CD14-positive monocyte (primary cell): ENCODE data around the gene CHORDC1. TPM values are rescaled to one million over a fixed set of nuclear protein-coding genes. Genes with fewer than 3 reads are reported as not detected.

Experiments
- DNase-seq, 3 donors: peaks; one replicate each; pipeline ENCODE4 v3.0.0-alpha.2; 2011 to 2022
- H2AFZ ChIP-seq: 2 replicates; pipeline ENCODE4 v1.6.0; 2012; ENCODE audit warnings: mild to moderate bottlenecking, low read depth, low read length, inconsistent platforms; ENCODE audit not compliant: insufficient read depth, poor library complexity, severe bottlenecking
- H3K27ac ChIP-seq, 2 donors: 1 replicate in 1 of 2; 2 replicates in 1 of 2; pipeline ENCODE4 v1.5.1; 2012 to 2013; ENCODE audit warnings: low read length in 2 of 2, control low read depth in 1 of 2, inconsistent platforms in 1 of 2, low read depth in 1 of 2, mild to moderate bottlenecking in 1 of 2
- H3K27me3 ChIP-seq, 2 donors: one replicate each; pipeline versions ENCODE4 v1.6.0 to v1.6.1; 2011 to 2013; ENCODE audit warnings: low read length in 2 of 2; ENCODE audit not compliant: control insufficient read depth in 2 of 2, insufficient read depth in 2 of 2
- H3K36me3 ChIP-seq, 2 donors: replicated peaks in 1 of 2; 1 replicate in 1 of 2; 2 replicates in 1 of 2; pipeline versions ENCODE4 v1.5.1 to v1.6.1; 2012 to 2013; ENCODE audit warnings: low read length in 2 of 2, control low read depth in 1 of 2, inconsistent platforms in 1 of 2, mild to moderate bottlenecking in 1 of 2; ENCODE audit not compliant: insufficient read depth in 2 of 2, control insufficient read depth in 1 of 2
- H3K4me1 ChIP-seq, 2 donors: 1 replicate in 1 of 2; 2 replicates in 1 of 2; pipeline versions ENCODE4 v1.5.1 to v1.6.1; 2012 to 2013; ENCODE audit warnings: low read length in 2 of 2, control low read depth in 1 of 2, inconsistent platforms in 1 of 2, mild to moderate bottlenecking in 1 of 2, moderate library complexity in 1 of 2; ENCODE audit not compliant: insufficient read depth in 2 of 2, control insufficient read depth in 1 of 2
- H3K4me2 ChIP-seq: replicated peaks from 2 replicates; pipeline ENCODE3; 2012; ENCODE audit warnings: low read length, moderate library complexity, mild to moderate bottlenecking; ENCODE audit not compliant: poor library complexity, severe bottlenecking; ENCODE audit errors: extremely low read depth
- H3K4me3 ChIP-seq, 3 experiments: fragments of 200-600 bp in 1 of 3; sonication (generic) in 1 of 3; replicated peaks in 1 of 3; 1 replicate in 2 of 3; 2 replicates in 1 of 3; pipeline ENCODE4 v1.5.1; 2011 to 2013; ENCODE audit warnings: low read length in 3 of 3, mild to moderate bottlenecking in 3 of 3, control low read depth in 2 of 3, low read depth in 2 of 3, inconsistent platforms in 1 of 3, moderate library complexity in 1 of 3
- H3K79me2 ChIP-seq: 2 replicates; pipeline ENCODE4 v1.6.0; 2012; ENCODE audit warnings: mild to moderate bottlenecking, control low read depth, inconsistent platforms, low read length, moderate library complexity; ENCODE audit not compliant: insufficient read depth
- H3K9ac ChIP-seq: 2 replicates; pipeline ENCODE4 v1.6.0; 2017; ENCODE audit warnings: low read length, mild to moderate bottlenecking; ENCODE audit not compliant: insufficient read depth, poor library complexity, severe bottlenecking
- H3K9me3 ChIP-seq, 2 donors: replicated peaks in 1 of 2; 1 replicate in 1 of 2; 2 replicates in 1 of 2; pipeline versions ENCODE4 v1.5.1 to v1.6.1; 2012 to 2013; ENCODE audit warnings: low read length in 2 of 2, control low read depth in 1 of 2; ENCODE audit not compliant: control insufficient read depth in 1 of 2, insufficient read depth in 1 of 2
- H4K20me1 ChIP-seq: 2 replicates; pipeline ENCODE4 v1.6.0; 2012; ENCODE audit warnings: mild to moderate bottlenecking, low read length, control low read depth, moderate library complexity; ENCODE audit not compliant: insufficient read depth
- H3K27ac Mint-ChIP-seq, 7 donors: one replicate each; pipeline ENCODE4 v1.8.0; 2020; ENCODE audit warnings: mild to moderate bottlenecking in 7 of 7, mixed read lengths in 7 of 7, moderate library complexity in 6 of 7, inconsistent platforms in 2 of 7
- H3K27me3 Mint-ChIP-seq, 3 donors: one replicate each; pipeline ENCODE4 v1.8.0; 2021 to 2022; ENCODE audit warnings: low read depth in 3 of 3, mild to moderate bottlenecking in 3 of 3, mixed read lengths in 3 of 3, moderate library complexity in 3 of 3, inconsistent platforms in 1 of 3
- H3K36me3 Mint-ChIP-seq, 2 donors: one replicate each; pipeline ENCODE4 v1.8.0; 2020; ENCODE audit warnings: mixed read lengths in 2 of 2, inconsistent platforms in 1 of 2, mild to moderate bottlenecking in 1 of 2
- H3K4me1 Mint-ChIP-seq: one replicate; pipeline ENCODE4 v1.8.0; 2020; ENCODE audit warnings: mild to moderate bottlenecking, mixed read lengths
- H3K4me3 Mint-ChIP-seq, 2 donors: one replicate each; pipeline ENCODE4 v1.8.0; 2020; ENCODE audit warnings: mild to moderate bottlenecking in 2 of 2, mixed read lengths in 2 of 2, moderate library complexity in 1 of 2
- H3K9me3 Mint-ChIP-seq, 7 donors: one replicate each; pipeline ENCODE4 v1.8.0; 2020 to 2022; ENCODE audit warnings: mixed read lengths in 7 of 7, mild to moderate bottlenecking in 6 of 7, moderate library complexity in 6 of 7, inconsistent platforms in 2 of 7
- WGBS: methylation state at CpG from one replicate; pipeline ENCODE4 v1.1.5; 2013; ENCODE audit warnings: missing lambda C conversion rate; ENCODE audit not compliant: insufficient coverage; 5-methylcytosine and 5-hydroxymethylcytosine counted together
- intact Hi-C, 2 donors: fragments of 100-400 bp; cut with micrococcal nuclease; formaldehyde crosslinking; loops; one replicate each; pipeline versions ENCODE4 v1.15.0 to v1.15.1; 2023
- polyA plus RNA-seq, 3 donors: library from polyadenylated mRNA; depleted of rRNA in 1 of 3; unstranded in 2 of 3; stranded (reverse) in 1 of 3; fragments of 300-500 nt in 2 of 3; fragments of >200 nt in 1 of 3; fragmentation: Illumina TruSeq in 2 of 3; gene quantifications; 1 replicate in 2 of 3; 2 replicates in 1 of 3; pipeline ENCODE4 v1.2.3, GENCODE V29; 2012 to 2021
- TF ChIP-seq, protein P1 (sequence below): fragments of 200-600 bp; IDR thresholded peaks from one replicate; pipeline ENCODE4 v1.8.0; 2022; ENCODE audit warnings: antibody characterized with exemption, mild to moderate bottlenecking

CHORDC1 gene
- polyA plus RNA-seq, 3 donors, result 4.2 to 15.4 (median 8.4) TPM

GRCh38 chr11:90219438-90219837 is 3.4 kb downstream of the CHORDC1 start:
- H3K27me3 Mint-ChIP-seq, result no peaks in the 10 kb centered on the region
- intact Hi-C loops, result no loop called here
- peak overlapping the region in 2 of 7 donors; percentile 19 to 38 for H3K27ac Mint-ChIP-seq
- 100% methylated on average over 3 of the region's 6 CpGs for WGBS
- no peaks in the 10 kb centered on the region for H3K9me3 Mint-ChIP-seq
- Histone ChIP-seq H3K4me3 (no peak overlapping the region), H3K27ac (no peak overlapping the region), H2AFZ (no peak overlapping the region), H3K9me3 (no peaks in the 10 kb centered on the region), H3K36me3 (peaks cover 10 to 27% of the 10 kb centered on the region in 2 donors), H3K4me1 (peaks cover 15 to 27% of the 10 kb centered on the region in 2 donors), H4K20me1 (peaks cover 71% of the 10 kb centered on the region), H3K79me2 (peaks cover 90% of the 10 kb centered on the region), H3K9ac (no peak overlapping the region), H3K27me3 (no peaks in the 10 kb centered on the region), H3K4me2 (no peak overlapping the region)
- H3K4me1 Mint-ChIP-seq, result peaks cover 42% of the 10 kb centered on the region
- no peak for DNase-seq
- no peak overlapping the region for H3K4me3 Mint-ChIP-seq
- H3K36me3 Mint-ChIP-seq, result peaks cover 19% of the 10 kb centered on the region in 2 donors
- TF ChIP-seq, protein P1, sequence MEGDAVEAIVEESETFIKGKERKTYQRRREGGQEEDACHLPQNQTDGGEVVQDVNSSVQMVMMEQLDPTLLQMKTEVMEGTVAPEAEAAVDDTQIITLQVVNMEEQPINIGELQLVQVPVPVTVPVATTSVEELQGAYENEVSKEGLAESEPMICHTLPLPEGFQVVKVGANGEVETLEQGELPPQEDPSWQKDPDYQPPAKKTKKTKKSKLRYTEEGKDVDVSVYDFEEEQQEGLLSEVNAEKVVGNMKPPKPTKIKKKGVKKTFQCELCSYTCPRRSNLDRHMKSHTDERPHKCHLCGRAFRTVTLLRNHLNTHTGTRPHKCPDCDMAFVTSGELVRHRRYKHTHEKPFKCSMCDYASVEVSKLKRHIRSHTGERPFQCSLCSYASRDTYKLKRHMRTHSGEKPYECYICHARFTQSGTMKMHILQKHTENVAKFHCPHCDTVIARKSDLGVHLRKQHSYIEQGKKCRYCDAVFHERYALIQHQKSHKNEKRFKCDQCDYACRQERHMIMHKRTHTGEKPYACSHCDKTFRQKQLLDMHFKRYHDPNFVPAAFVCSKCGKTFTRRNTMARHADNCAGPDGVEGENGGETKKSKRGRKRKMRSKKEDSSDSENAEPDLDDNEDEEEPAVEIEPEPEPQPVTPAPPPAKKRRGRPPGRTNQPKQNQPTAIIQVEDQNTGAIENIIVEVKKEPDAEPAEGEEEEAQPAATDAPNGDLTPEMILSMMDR, result no peak

GRCh38 chr11:90218606-90219005 is 4.2 kb downstream of the CHORDC1 start:
- Histone ChIP-seq H3K79me2 (peaks cover 87% of the 10 kb centered on the region), H3K4me3 (no peak overlapping the region), H3K9ac (no peak overlapping the region), H3K27ac (no peak overlapping the region), H3K36me3 (peaks cover 17 to 36% of the 10 kb centered on the region in 2 donors), H2AFZ (no peak overlapping the region), H3K4me1 (peaks cover 13 to 24% of the 10 kb centered on the region in 2 donors), H3K27me3 (no peaks in the 10 kb centered on the region), H3K4me2 (no peak overlapping the region), H3K9me3 (no peaks in the 10 kb centered on the region), H4K20me1 (peaks cover 71% of the 10 kb centered on the region)
- peaks cover 37% of the 10 kb centered on the region for H3K4me1 Mint-ChIP-seq
- TF ChIP-seq, protein P1, result no peak
- H3K9me3 Mint-ChIP-seq, result no peaks in the 10 kb centered on the region
- intact Hi-C loops, result no loop called here
- DNase-seq, result no peak
- no peaks in the 10 kb centered on the region for H3K27me3 Mint-ChIP-seq
- no CpG with 5 or more reads among the region's 2 CpGs for WGBS
- H3K27ac Mint-ChIP-seq, result peak overlapping the region in 2 of 7 donors; percentile 20 to 50
- no peak overlapping the region for H3K4me3 Mint-ChIP-seq
- peaks cover 20 to 24% of the 10 kb centered on the region in 2 donors for H3K36me3 Mint-ChIP-seq
